Parathyroid adenoma (tissue), 2 donors: Measurements from ENCODE around the gene MACF1.

Source experiments
- H2AFZ ChIP-seq: fragments of 300-600 bp; sonication (generic); one replicate; pipeline ENCODE4 v1.7.0; 2017; ENCODE audit warnings: antibody characterized with exemption, mild to moderate bottlenecking
- H3K27ac ChIP-seq: fragments of 300-600 bp; sonication (generic); one replicate; pipeline ENCODE4 v1.7.0; 2017
- H3K27me3 ChIP-seq: fragments of 300-600 bp; sonication (generic); one replicate; pipeline ENCODE4 v1.7.0; 2017; ENCODE audit warnings: low read length; ENCODE audit not compliant: control insufficient read depth, insufficient read depth
- H3K36me3 ChIP-seq: fragments of 300-600 bp; sonication (generic); one replicate; pipeline ENCODE4 v1.7.0; 2017; ENCODE audit warnings: low read length; ENCODE audit not compliant: control insufficient read depth, insufficient read depth
- H3K4me1 ChIP-seq: fragments of 300-600 bp; sonication (generic); one replicate; pipeline ENCODE4 v1.7.0; 2017; ENCODE audit warnings: control low read depth
- H3K4me2 ChIP-seq: fragments of 300-600 bp; sonication (generic); one replicate; pipeline ENCODE4 v1.7.0; 2017; ENCODE audit warnings: low read length
- H3K4me3 ChIP-seq: fragments of 300-600 bp; sonication (generic); one replicate; pipeline ENCODE4 v1.7.0; 2017; ENCODE audit warnings: low read depth, low read length
- H3K79me2 ChIP-seq: fragments of 300-600 bp; sonication (generic); one replicate; pipeline ENCODE4 v1.7.0; 2017; ENCODE audit warnings: control low read depth
- H3K9ac ChIP-seq: fragments of 300-600 bp; sonication (generic); one replicate; pipeline ENCODE4 v1.7.0; 2017; ENCODE audit warnings: mild to moderate bottlenecking
- H3K9me3 ChIP-seq: fragments of 300-600 bp; sonication (generic); one replicate; pipeline ENCODE4 v1.7.0; 2017; ENCODE audit warnings: low read length; ENCODE audit not compliant: control insufficient read depth
- TF ChIP-seq, protein P1 (sequence below): fragments of 300-600 bp; sonication (generic); IDR thresholded peaks from one replicate; pipeline ENCODE4 v1.7.0; 2017; ENCODE audit warnings: antibody characterized with exemption, mild to moderate bottlenecking
- donor health status: primary hyperparathyroidism.

Gene MACF1

DNA sequence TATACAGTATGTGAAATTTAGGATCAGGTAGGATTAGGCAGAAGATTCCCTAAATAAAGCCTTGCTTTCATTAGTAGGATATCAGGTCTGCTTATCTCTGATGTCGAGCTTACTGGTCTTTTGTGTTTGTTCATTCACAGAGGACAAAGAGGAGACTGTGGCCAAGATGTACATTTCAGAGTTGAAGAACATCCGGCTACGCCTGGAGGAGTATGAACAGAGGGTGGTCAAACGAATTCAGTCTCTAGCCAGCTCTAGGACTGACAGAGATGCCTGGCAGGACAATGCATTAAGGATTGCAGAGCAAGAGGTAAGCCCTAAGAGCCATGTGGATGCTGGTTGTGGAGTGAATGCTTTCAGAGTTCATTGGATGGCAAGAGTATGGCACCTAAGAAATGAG, 106.2 kb downstream of the MACF1 start:
- TF ChIP-seq, protein P1, sequence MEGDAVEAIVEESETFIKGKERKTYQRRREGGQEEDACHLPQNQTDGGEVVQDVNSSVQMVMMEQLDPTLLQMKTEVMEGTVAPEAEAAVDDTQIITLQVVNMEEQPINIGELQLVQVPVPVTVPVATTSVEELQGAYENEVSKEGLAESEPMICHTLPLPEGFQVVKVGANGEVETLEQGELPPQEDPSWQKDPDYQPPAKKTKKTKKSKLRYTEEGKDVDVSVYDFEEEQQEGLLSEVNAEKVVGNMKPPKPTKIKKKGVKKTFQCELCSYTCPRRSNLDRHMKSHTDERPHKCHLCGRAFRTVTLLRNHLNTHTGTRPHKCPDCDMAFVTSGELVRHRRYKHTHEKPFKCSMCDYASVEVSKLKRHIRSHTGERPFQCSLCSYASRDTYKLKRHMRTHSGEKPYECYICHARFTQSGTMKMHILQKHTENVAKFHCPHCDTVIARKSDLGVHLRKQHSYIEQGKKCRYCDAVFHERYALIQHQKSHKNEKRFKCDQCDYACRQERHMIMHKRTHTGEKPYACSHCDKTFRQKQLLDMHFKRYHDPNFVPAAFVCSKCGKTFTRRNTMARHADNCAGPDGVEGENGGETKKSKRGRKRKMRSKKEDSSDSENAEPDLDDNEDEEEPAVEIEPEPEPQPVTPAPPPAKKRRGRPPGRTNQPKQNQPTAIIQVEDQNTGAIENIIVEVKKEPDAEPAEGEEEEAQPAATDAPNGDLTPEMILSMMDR = no peak
- Histone ChIP-seq H3K36me3 (no peaks in the 10 kb centered on the region), H3K79me2 (no peaks in the 10 kb centered on the region), H3K4me2 (no peak overlapping the region), H3K4me1 (peaks cover 9% of the 10 kb centered on the region), H3K9me3 (no peaks in the 10 kb centered on the region), H2AFZ (no peak overlapping the region), H3K27me3 (no peaks in the 10 kb centered on the region), H3K4me3 (no peak overlapping the region), H3K9ac (no peak overlapping the region), H3K27ac (peak overlapping the region; percentile 11)

DNA sequence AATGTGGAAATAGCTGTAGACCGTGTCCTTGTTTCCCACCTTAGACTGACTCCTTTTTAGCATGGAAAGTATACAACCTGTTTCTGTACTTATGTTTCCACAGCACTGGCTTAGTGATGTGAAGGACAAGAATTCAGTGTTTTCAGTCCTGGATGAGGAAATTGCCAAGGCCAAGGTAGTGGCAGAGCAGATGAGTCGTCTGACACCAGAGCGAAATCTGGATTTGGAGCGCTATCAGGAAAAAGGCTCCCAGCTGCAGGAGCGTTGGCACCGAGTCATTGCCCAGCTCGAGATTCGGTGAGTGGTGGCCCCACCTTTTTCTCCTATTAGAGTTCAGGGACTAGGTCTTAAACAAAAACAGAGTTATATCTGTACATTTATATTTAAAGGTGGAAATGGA, 112.6 kb downstream of the MACF1 start:
- Histone ChIP-seq H3K4me1 (no peaks in the 10 kb centered on the region), H2AFZ (no peak overlapping the region), H3K27ac (no peak overlapping the region), H3K27me3 (no peaks in the 10 kb centered on the region), H3K36me3 (no peaks in the 10 kb centered on the region), H3K4me2 (no peak overlapping the region), H3K9me3 (no peaks in the 10 kb centered on the region), H3K4me3 (no peak overlapping the region), H3K9ac (no peak overlapping the region), H3K79me2 (no peaks in the 10 kb centered on the region)
- TF ChIP-seq, protein P1 = no peak

- TF ChIP-seq, protein P1 = no peak
- H3K27ac ChIP-seq = no peak overlapping the region
These were observed 113.6 kb downstream of the MACF1 start for GRCh38 chr1:39317910-39318633.

GRCh38 chr1:39321979-39322378, 117.5 kb downstream of the MACF1 start:
- Histone ChIP-seq H3K9me3 (no peaks in the 10 kb centered on the region), H3K4me2 (no peak overlapping the region), H3K27me3 (no peaks in the 10 kb centered on the region), H3K27ac (no peak overlapping the region), H3K4me1 (no peaks in the 10 kb centered on the region), H3K36me3 (no peaks in the 10 kb centered on the region), H3K9ac (no peak overlapping the region), H3K4me3 (no peak overlapping the region), H2AFZ (no peak overlapping the region), H3K79me2 (no peaks in the 10 kb centered on the region)
- TF ChIP-seq, protein P1 = no peak

More at GRCh38 chr1:39317910-39318633, 113.6 kb downstream of the MACF1 start:
- Histone ChIP-seq H3K36me3 (no peaks in the 10 kb centered on the region), H3K4me2 (no peak overlapping the region), H3K79me2 (no peaks in the 10 kb centered on the region), H3K27me3 (no peaks in the 10 kb centered on the region), H3K4me1 (no peaks in the 10 kb centered on the region), H2AFZ (no peak overlapping the region), H3K4me3 (no peak overlapping the region), H3K9ac (no peak overlapping the region), H3K9me3 (no peaks in the 10 kb centered on the region)

DNA sequence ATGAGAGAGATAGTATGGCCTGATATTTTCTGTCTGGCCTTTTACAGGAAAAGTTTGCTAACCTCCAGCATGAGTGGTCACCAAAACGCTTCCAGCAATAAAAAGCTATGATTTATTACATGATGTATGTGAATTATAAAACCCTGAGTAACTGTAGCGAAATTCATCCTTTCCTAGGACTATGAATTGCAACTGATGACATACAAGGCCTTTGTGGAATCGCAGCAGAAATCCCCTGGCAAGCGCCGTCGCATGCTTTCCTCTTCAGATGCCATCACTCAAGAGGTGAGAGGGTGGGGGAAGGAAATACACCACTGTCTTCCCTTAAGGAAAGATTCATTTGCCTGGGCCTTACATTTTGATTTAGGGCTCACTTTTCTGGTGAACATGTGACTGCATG, 117.9 kb downstream of the MACF1 start:
- TF ChIP-seq, protein P1 = no peak
- H3K27me3 ChIP-seq = no peaks in the 10 kb centered on the region
- H3K9me3 ChIP-seq = no peaks in the 10 kb centered on the region
- no peak overlapping the region for H3K4me2 ChIP-seq
- no peak overlapping the region for H2AFZ ChIP-seq
- no peak overlapping the region for H3K9ac ChIP-seq
- H3K36me3 ChIP-seq = no peaks in the 10 kb centered on the region
- no peaks in the 10 kb centered on the region for H3K4me1 ChIP-seq
- H3K79me2 ChIP-seq = no peaks in the 10 kb centered on the region
- H3K4me3 ChIP-seq = no peak overlapping the region
- H3K27ac ChIP-seq = no peak overlapping the region
